ENCODE data around the gene SELENBP1.
"Not testable (repeated sequence)": the region's sequence is repeated elsewhere in the genome, so short reads cannot be mapped to it uniquely, and the experiment has no call there.

Gene SELENBP1

DNA sequence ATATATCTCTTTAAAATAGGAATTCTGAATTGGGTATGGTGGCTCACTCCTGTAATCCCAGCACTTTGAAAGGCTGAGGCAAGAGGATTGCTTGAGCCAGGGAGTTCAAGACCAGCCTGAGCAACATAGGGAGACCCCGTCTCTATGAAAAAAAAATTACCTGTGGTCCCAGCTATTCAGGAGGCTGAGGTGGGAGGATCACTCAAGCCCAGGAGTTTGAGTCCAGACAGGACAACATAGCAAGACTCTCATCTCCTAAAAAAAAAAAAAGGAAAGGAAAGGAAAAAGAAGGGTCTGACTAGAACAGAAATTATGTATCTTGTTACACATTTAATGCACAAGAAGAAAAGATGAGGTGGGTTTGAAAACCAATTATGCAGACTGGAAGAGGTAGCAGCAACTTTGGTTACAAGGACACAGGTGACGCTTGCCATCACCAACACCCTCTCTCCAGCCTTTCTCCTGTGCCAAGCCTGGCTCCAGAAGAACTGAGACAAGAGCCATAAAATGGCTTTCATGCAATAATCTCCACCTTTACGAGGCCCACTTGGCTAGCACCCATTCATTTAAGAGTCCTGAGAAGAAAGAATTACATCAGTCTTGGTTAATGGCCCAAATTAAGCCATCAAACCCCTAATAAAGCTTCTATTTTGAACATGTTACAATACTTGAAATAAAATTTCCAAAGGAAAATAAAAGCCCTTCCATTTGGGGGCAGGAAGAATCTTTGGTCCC, 4.8 kb upstream of the SELENBP1 start:
- no peak for DNase-seq

DNA sequence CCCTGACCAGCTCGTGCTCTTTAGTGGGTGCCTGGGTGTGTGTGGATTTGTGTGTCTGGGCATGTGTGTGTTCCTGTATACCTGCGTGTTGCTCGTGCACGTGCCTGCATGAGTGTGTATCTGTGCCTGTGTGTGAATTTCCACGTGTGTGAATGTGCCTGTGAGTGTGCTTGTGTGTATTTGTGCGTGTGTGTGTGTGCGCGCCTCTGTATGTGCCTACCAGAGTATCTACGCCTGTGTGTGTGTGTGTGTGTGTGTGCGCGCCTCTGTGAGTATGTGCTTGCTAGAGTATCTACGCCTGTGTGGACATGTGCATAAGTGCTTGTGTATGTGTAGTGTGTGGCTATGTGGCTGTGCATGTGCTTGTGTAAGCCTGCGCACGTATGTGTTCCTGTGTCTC, 691 bp upstream of the SELENBP1 start:
- no peak for DNase-seq

DNA sequence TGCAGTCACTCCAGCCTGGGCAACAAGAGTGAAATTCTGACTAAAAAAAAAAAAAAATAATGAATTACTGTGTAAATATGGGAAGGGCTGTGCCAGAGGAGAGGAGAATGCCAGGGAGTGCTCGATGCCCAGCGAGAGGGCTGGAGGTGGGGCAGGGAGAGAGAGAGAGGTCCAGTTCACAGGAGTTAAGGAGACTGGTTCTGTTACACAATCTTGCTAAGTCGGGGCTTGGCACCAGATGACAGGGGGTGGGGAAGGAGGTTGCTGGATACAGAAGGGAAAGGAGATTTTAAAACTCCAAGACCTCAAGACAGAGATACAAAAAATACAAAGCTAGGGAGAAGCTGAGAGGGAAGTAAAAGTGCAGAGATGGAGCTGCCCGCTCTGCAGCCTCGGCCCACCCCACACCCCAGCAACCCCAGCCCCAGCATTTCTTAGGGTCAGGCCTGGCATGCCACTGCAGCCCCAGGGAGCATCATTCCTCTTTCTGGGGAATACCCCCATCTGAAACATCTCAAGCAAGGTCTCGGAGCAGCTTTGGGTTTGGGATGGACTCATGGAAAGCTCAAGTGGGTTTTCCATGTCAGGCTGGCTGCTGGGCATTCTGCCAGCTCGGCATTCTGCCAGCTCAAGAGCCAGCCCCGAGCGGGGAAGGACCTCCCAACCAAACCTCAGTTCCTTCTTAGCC, 991 bp downstream of the SELENBP1 start:
- DNase-seq, result peak in 53 of 58 donors; percentile 7 to 76 (median 44)

DNA sequence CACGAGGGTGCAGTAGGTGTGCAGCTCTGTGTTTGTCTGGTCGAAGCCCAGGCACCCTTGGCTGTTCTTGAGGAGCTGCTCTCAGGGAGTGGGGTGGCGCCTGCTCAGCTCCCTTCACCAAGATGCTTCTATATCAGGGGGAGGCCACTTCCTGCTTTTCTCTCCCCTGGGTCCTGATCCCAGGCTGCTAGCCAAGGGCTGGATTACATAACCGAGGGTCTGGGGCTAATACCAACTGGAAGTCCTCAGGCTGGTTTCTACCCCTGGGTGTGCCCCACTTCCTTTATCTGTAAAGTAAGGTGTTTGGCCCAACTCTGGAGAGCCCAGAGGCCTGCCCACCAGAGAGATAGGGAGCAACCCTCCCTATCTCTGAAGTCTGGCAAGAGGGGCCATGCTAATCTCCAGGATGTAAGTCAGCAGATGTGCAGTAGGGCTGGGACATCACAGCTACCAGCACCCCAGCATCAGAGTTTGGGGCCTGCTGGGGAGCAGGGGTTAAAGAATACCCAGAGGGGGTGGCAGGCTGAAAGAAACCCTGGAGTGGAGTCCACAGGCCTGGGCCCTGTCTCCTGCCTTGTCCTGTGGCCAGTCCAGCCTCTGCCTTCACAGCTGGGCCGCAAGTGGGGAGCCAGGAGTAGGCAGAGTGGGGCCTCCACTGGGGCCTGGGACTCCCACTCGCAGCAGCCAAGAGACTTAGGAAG, 2.1 kb downstream of the SELENBP1 start:
- DNase-seq, result peak in 1 of 58 donors; percentile 2

DNA sequence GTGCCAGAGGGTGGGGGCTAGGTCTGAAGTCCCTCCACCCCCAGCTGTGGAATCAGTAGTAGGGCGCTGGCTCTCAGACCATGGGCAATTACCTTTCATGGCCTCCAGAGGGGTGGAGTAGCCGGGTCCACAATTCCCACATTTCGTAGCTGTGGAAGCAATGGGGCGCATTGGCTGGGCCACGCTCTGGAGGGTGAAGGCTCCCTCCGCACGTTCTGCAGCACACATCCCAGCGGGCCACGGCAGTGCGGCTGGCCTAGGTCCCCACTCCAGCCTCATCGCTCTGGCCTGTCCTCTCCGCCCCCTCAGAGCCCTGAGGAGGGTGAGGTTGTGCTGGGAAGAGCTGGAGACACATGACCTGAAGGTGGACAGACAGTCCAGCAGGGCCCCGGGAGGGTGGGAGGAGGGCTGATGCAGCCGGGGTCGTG, 2.9 kb downstream of the SELENBP1 start:
- DNase-seq, result no peak

DNA sequence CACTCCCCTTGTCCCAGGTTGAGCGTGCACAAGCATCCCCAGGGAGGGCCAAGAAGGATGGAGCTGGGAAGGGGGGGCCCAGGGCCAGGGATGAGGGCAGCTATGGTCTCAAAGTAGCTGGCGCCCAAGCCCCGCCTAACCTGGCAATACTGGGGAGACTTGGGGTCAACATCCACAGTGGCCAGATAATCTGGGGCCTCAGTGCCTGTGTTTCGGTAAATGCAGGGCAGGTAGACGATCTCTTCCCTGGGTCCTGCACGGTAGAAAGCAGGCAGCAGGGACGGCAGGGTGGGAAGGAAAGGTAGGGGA, 3.2 kb downstream of the SELENBP1 start:
- no peak for DNase-seq

DNA sequence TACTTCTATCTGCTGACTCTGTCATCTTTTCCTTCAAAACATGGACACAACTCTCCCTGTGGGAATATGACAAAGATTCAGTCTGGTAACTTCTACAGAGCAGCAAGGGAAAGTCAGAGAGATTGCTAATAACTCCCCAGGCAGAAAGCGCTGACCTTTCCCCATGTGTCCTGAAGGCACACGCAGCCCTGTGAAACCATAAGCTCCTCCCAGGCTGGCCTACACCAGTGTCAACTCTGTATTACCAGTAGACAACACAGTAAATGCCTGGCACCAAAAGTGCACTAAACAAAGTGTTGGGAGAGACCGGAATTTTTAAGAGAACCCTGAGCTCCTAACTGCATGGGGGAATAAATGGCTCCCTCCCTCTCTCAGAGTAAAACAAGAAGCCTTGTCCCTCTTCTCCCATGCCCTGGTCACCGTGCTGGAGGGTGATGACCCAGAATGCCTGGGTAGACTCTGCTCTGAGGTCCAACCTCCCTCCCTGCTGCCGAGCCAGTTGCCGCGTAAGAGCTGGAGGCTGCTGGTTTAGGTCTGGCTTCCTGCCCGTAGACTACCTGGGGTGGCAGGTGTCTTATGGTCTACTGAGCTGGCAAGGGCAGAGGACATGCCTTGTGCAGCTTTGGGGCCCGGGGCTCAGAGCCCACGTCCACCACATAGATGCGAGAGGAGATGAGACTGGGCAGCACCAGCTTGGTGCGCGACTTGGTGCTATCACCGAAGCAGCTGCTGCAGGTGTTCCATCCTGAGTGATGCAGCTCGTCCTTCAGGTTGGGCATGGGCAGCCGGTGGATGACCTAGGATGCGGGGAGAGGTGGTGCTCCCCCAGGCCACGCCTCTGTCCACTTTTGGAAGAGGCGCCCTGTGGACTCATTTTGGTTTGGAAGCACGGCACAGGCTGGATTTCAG, 3.9 kb downstream of the SELENBP1 start:
- DNase-seq, result no peak

DNA sequence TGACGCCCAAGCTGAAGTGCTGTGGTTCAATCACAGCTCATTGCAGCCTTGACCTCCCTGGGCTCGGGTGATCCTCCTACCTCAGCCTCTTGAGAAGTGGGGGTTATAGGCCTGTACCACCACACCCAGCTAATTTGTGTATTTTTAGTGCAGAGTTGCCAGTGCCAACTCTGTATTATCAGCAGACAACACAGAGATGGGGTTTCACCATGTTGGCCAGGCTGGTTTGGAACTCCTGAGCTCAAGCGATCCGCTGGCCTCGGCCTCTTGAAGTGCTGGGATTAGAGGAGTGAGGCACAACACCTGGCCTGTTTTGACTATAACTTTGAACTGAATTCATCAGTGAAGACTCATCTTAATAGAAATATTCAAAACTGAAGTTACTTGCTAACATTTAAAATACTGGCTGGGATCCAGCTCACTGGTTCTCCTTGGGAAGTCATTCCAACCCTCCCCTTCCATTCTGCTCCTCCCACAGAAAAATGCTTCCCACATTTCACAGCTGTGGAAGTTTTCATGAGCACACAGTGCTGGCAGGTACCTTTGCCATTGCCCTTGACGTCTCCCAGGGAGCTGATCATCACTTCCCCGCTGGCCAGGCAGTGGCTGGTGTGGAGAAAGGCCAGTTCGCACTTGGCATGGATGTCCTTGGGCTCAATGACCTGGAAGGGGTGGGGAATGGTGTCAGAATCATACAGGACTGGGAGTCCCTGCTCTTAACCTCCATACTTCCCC, 4.7 kb downstream of the SELENBP1 start:
- peak in 1 of 58 donors; percentile 13 for DNase-seq

DNA sequence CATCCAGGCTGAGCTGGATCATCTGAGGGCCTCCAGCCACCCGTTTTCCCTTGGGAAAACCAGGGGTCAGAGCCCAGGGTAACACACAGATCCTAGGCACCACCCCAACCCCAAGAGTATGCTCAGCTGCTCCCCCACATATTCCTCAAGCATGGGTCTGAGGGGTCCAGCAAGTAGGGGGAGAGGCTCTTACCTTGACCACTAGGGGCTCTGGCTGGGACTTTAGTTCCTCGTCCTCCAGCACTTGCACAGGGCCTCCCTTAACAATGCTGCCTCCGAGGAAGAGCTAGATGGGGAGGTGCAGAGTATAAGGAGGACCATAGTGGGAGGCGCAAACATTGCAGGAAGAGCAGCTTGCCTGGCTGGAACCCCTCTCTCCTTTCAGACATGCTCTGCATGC, 7.5 kb downstream of the SELENBP1 start:
- DNase-seq, result no peak

DNA sequence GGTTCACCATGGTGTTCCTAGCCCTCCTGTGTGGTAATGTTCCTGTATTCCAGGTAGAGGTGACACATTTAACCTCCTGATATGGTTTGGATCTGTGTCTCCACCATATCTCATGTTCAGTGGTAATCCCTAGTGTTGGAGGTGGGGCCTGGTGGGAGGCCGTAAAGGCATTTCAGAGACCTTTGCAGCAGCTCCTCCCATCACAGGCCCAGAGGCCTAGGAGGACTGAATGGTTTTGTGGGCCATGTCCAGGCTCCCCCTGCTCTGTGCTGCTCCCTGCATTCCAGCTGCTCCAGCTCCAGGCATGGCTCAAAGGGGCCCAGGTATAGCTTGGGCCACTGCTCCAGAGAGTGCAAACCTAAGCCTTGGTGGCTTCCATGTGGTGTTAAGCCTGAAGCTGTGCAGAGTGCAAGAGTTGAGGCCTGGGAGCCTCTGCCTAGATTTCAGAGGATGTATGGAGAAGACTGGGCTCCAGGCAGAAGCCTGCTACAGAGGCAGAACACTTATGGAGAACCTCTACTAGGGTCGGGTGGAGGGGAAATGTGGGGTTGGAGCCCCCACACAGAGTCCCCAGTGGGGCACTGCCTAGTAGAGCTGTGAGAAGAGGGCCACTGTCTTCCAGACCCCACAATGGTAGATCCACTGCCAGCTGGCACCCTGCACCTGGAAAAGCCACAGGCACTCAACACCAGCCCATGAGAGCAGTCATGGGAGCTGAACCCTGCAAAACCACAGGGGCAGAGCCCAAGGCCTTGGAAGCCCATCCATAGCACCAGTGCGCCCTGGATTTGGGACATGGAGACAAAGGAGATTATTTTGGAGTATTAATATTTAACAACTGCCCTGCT, 10.0 kb downstream of the SELENBP1 start:
- DNase-seq, result no peak

DNA sequence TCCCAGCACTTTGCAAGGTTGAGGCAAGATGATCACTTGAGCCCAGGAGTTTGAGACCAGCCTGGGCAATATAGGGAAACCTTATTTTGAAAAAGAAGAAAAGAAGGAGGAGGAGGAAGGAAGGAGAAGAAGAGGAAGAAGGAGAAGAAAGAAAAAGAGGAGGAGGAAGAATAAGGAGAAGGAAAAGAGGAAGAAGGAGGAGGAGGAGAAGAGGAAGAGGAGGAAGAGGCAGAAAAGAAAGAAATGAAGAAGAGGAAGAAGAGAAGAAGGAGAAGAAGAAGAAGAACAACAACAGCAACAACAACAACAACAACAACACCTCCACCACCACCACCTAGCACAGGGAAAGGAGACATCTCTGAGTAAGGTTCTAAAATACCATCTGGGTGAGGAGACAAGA, 10.6 kb downstream of the SELENBP1 start:
- no peak for DNase-seq

DNA sequence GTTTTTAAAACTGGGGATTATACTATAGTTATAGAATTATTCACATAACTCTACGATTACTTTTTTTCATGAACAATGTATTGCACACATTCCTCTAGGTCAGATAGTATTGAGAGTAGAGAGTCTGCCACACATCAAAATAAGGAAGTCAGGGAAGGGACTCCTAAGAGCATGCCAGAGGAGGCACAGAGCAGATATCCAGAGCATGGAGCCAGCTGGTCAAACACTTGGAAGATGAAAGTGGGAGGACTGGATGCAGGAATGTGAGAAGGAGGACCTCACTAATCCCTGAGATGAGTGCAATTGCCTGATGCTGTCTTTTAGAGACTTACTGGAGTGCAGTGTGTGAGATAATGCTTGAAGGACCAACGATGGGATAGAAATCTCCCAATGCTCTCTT, 15.8 kb downstream of the SELENBP1 start:
- no peak for DNase-seq

DNA sequence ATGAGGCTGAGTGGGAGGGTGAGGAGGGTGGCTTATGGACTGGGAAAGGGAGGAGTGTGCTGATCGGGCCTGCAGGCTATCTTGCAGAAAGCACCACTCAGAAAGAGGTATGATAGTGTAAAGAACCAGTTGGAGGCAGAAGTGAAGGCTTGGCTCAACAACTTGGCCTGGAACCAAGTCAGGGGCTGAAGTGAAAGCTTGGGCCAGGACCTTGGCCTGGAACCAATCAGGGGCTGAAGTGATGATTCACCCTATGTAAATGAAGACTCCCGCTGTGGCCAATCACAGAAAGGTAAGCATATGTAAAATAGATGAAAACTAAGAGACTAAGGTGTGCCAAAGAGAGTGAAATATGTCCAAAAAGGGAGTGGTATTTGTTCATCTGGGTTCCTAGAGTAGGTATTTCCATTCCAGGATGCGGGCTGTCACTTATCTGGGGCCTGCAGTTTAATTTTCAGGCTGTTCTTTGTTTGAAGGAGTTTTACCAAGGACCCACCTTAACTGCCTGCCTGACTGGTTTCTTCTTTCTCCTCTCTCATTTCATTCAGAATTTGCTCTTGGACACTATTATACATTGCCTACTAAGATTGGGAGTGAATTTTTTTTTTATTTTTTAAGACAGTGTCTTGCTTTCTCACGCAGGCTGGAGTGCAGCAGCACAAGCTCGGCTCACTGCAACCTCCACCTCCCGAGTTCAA, 20.3 kb downstream of the SELENBP1 start:
- peak in 1 of 58 donors; percentile 13 for DNase-seq

DNA sequence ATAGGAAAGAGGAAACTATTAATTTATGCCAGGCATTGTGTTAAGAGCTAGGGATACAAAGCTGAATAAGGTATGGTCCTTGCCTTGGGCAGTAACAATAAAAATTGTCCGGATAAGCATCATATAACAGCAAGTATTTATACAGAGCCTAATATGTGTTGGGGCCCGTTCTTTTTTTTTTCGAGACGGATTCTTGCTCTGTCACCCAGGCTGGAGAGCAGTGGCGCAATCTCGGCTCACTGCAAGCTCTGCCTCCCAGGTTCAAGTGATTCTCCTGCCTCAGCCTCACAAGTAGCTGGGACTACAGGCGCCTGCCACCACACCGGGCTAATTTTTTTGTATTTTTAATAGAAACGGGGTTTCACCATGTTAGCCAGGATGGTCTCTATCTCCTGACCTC, 22.2 kb downstream of the SELENBP1 start:
- DNase-seq, result not testable (repeated sequence)

DNA sequence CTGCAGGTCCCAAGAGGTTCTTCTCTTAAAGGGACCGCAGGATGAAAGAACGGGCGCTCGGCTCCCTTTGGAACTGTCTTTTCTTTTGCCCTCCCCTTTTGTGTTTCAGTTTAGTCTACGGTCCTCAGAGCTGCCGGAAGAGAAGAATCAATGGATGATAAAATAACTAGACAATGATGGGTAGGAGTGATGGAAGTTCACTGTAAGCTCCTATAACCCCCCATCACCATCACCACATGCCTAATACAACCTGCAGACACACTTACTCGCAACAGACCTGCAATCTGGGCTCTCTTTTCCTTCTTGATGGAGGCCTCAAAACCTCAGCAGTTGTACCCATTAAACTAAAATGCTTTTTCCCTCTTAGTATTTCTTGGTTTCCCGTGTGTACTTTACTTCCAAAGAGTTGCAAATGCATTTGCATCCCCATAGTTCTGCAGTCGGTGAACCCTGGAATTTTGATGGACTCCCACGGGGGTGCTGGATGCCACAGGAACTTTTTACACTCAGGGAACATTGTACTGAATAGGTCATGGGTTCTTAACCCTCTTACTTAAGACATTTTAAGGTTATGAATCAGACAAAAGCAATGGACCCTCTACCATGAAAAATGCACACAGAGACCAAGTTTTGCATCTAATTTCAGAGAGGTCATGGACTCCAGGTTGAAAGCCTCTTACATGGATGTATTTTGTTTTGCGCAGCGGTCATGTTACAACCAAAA, 24.8 kb downstream of the SELENBP1 start:
- no peak for DNase-seq

DNA sequence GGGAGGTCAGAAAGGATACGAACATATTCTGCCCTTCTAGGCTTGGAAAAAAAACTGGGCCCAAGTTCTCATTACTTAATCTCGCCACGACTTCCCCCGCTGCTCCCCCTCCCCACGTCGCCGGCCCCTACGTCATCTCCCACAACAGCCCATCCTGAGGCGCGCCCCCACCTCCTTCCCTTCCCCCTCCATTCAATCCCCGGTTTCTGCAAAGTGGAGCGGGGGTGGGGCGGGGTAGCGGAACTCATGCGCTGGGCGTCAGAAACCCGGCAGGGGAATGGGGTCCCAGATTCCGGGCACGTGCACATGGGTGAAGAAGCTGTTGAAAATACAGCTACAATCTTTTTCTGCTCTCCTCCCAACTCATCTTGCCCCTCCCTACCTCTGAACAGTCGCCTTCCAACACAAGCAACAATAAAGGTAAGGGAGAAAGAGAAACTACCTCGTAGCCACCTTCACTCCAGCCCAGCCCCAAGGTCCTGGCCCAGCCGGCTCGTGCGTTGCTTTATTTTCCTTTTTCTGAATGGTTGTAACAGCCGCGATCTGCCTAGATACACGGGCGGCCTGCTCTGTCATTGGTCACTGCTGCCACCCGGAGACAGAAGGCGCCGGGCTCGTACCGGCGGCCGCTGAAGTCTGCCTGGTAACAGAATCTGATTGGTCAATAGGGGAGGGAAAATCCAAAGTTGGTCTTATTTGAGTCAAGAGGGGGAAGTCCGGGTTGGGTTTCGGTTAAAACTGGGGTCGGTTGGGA, 25.6 kb downstream of the SELENBP1 start, which contains the start of gene RFX5:
TSS of gene RFX5 (minus strand) at position 484 of the 754 bp plus-strand sequence. CDS start 932 bp downstream, outside the sequence.
- DNase-seq, result peak; percentile 57 to 98 (median 91)

DNA sequence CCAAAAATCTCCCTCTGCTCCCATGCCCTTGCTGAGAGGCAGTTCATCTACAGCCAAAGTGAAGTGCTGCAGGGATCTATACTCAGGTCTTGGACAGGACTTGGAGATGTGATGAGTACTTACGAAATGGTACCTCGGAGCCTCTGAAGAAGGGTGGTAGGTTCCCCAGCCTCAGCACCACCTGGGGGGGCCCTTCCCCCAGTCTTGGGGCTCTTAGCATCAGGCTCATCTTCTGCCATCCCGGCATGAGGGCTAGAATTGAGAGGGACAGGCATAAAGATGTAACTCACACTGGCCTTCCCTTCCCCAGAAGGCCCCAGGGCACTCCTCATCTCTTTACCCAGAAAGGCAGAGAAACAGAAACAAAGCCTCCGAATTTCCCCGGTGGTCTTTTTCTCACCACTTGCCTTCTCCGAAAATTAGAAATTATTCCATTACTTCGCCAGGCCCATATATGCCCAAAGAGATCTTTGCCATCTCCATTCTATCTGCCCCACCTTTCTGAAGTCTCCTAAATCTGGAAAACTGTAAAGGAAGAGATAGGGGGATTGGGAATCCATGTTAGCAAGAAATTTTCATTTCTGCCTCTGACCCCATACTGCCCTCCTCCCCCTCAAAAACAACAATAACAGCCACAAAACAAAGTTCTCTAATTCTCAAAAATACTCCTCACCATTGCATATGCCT, 26.3 kb downstream of the SELENBP1 start:
- DNase-seq, result no peak
